SK-N-SH (cell line): ENCODE measurements around the gene ATP2A3.

Source experiments
- CTCF ChIP-seq: fragments of 200-600 bp; sonication (generic); IDR thresholded peaks from 2 replicates; pipeline ENCODE4 v1.6.1; 2017; ENCODE audit warnings: antibody characterized with exemption, mild to moderate bottlenecking, moderate library complexity
- SIN3A ChIP-seq: IDR thresholded peaks from 2 replicates; pipeline ENCODE4 v1.6.1; 2012; ENCODE audit warnings: low read depth, mild to moderate bottlenecking, low read length, moderate library complexity, borderline replicate concordance
- TAF1 ChIP-seq: IDR thresholded peaks from 2 replicates; pipeline ENCODE4 v1.6.1; 2012; ENCODE audit warnings: low read depth, mild to moderate bottlenecking, low read length, moderate library complexity, borderline replicate concordance
- USF1 ChIP-seq: IDR thresholded peaks from 2 replicates; pipeline ENCODE4 v1.4.0; 2012; ENCODE audit warnings: low read depth, borderline replicate concordance

- TF ChIP-seq USF1 (no peak), CTCF (no peak), TAF1 (no peak), SIN3A (no peak)
These were observed 37.2 kb downstream of the ATP2A3 start for GRCh38 chr17:3926860-3927627.
